HG03575 (cell line): ENCODE data around the gene CALY.

Experiments
- ATAC-seq: cut with Tn5 transposase; IDR thresholded peaks from one replicate; pipeline ENCODE4 v1.9.1; 2021; ENCODE audit not compliant: unreplicated experiment, insufficient number of reproducible peaks, low FRiP score; ENCODE audit errors: extremely low read depth

The CALY gene

DNA sequence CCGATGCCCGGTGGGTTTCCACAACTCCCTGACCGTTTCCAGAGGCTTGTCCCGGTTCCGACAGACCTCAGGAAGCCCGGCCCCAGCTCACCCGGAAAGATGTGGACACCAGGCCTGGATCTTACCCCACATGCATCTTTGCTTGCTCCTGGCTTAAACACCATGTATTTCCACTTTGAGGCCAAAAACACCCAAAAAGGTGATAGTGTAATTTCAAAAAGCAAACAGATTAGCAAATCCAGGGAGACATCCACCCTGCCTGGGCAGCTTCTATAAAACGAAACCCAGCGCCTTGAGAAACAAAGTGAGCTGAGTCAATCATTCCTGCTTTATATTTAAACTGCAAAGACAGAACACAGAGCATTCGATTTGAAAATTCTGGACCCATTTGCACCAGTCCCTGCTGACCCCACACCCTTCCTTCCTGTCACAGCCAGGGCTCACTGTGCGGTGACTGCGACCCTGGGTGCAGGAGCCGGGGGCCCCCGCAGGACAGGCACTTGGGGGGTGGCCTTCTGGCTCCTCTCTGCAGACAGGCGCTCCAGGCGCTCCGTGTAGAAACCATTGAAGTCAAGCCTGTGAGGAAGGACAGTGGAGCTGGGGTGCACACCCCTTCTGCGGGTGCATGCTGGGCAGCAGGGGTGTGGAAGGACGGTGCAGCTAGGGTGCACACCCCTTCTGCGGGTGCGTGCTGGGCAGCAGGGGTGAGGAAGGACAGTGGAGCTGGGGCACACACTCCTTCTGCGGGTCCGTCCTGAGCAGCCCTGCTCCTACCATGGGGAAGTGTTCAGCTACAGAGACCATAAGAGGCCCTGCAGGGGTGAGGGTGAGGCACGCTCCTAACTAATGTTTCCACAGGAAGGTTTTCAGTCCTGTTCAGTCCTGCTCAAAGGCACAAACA is 57.1 kb downstream of the CALY start:
- no peak for ATAC-seq

DNA sequence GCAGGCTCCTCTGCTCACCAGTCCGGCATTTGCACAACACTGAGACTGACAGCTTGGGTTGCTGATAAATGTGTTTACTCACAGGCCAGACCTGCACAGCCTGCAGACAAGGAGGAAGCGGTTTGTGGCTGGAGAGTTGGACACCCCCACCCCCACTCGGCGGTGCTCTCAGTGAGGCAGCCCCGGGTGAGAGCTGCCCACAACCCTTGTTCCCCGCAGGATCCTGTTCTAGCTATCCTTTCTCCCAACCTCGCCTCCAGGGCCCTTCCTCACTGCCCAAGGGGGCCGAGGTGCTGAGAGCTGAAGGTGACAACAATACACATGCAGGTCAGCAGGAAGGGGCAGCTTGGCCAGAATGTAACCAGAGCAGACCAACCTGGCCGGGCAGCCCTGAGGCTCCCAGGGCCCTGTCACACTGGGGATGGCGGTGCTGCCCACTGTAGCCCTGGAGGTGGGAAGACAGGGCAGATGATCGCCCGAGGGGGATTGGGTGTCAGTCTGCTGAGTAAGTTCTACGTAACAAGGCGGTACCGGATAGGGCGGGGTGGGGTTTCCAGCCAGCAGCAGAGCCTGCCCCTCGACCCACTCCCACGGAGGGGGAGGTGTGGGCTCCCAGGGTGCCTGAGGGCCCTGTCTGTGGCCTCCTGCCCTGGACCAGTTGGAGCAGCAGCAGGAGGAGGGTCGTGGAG is 58.0 kb downstream of the CALY start:
- ATAC-seq = no peak

DNA sequence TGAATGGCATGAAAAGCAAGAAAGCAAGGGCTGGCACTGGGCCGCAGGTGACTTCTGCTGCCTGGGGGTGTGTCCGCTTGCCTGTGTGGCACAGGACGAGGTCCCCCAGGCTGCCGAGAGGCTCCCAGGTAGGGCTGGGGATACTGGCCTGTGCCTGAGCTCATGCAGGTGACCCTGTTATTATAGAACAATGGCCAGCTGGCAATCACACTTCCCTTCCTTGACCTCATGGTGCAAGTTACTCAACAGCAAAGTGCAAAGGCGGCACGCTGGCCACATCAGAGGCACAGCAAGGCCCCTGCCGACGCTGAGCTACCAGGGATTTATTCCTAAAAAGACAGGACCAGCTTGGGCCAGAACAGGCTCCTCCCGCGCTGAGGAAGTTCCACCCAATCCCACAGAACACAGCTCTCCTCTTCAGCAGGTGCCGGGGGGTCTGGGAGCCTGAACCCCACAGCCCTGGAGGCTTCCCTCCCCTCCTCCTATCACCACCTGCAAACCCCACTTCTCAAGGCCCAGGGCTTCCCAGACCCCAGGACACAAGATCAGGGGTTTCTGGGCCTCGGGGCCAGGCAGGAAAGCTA is 58.6 kb downstream of the CALY start:
- ATAC-seq = no peak

DNA sequence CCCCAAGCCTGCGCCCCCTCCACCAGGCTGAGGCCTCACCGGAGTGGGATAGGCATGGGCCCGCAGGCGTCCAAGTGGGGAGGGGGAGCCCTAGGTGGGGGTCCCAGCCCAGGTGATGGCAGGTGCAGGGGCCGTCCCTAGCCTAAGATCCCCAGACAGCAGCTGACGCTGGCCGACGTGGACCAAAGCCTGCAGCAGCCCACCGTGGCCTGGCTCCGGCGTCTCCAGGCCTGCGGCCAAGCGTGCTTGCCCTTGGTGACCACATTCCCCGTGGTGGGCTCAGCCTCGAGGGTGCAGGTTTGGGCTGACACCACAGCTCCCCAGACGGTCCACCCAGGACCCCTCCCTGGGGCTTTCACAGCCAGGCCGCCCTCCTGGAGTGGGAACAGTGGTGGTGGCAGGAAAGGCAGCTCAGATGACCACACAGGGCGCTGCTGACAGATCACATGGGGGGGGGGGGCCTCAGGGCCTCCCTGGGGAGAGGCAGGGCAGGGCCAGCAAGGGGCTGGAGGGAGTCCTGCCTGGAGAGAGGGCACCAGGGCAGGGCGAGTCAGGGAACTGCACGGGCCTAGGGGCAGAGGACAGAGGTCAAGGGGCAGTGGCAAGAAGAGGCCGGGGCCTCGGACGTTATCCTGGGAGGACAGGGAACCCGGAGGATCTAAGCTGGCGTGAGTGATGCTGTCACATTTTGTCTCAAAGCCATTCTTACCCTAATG is 59.3 kb downstream of the CALY start:
- no peak for ATAC-seq

DNA sequence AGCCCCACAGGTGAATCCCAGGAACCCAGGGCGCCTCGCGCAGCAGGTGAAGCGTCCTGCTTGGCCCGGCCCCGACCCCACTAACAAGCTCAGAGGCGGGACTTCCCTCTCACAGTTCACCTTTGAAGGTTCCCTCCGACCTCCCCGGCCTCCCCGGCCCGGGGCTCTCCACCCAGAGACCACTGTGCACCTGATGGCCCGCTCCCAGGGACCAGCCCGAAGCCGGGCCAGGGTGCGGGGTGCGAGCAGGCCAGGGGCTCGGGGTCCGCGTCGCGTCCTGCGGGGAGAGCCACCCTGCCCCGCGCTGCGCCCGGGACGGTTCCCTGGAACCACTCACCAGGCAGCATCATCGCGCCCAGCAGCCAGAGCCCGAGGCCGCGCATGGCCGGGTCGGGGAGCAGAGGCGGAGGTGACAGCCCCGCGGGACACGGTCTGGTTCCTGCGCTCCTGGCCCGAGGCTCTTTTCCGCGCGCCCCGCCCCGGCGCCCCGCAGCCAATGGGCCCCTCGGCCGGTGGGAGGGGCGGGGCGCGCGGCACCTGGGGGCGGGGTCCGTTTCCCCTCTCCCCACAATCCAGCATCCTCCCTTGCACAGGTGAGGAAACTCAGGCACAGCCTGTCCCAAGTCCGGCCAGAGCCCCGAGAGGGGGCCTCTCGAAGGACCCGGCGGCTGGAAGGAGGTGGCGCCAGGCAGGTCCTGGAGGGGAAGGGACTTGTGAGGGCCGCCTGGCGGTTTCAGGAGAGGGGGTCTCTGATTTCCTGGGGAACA is 60.1 kb downstream of the CALY start, which contains the start of gene ADAM8:
Gene ADAM8, minus strand, starts transcription at position 434 of the 767 bp plus-strand sequence. Its CDS starts 51 bp downstream, at position 383.
- no peak for ATAC-seq

DNA sequence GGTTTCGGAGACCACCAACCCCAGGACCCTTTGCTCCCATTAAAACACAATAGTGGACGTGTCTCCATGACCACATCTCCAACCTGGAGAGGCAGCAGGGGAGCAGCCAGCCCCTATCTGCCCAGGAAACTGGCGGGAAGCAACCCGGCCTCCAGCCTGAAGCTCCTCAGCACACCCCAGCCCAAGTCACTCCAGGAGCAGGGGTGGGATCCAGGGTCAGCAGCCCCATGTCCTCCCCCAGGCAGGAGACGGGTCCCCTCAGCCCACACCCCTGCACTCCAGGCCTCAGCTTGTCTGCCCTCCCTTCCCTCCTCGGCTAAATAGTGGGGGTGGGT is 60.6 kb downstream of the CALY start:
- ATAC-seq = no peak

DNA sequence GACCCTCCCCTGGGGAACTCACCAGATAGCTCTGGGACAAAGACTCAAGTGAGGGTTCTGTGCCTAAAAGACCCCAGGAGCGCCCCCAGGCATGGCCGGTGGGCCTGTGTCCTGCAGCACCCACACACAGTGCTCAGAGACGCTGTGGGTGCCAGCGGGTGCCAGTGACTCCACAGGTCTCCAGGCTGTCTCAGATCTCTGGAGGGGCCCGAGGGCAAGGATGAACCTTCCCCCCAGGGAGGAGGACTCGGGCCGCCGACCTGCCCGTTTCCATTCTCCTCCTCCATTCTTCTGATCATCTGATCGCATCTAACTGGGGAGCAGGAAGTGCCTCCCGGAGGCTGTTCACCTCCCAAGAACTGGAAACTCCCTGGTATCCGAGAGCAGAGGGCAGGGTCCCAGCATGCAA is 61.0 kb downstream of the CALY start:
- ATAC-seq = no peak

DNA sequence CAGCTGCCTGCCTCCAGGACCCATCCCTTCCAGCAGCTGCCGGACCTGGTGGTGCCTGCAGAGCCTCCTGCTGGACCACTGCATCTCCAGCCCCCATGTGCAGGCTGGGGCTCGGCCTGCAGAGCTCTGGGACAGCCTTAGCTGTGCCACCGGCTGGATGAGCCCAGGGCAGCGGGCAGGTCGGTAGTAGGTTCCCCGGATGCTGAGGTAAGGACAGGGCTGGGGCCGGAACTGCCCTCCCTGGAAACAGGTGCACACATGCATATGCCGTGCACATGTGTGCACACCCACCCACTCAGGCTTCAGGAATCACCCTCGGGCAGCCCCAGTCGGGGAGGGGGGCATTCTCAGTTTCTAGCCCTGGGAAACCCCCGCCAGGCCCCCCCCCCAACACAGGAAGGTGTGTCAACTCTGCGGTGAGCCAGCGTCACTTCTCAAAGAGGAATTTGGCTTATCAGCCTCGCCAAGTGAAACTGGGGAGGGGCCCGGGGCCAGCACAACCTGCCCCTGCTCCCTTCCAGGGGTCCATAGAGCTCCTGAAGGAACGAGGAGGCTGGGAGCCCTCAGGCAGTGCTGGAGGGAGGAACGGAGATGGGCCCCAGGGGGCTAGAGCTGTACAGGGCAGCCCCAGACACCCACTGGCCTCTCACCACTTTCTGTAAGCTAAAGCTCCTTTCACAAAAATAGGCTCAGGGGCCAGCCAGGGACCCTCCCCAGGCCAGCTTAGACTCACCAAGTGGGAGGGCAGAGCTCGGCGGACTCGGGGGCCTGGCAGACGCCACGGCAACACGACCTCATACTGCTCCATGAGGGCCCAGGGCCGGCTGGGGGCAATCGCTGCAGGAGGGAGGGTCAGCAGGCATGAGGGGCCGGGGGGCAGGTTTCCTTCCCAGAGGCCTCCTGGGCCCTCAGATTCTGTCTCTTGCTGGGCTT is 61.7 kb downstream of the CALY start:
- ATAC-seq = no peak
